Measurements from ENCODE around the gene ECT2. TPM values are rescaled to one million over a fixed set of nuclear protein-coding genes. Genes with fewer than 3 reads are reported as not detected.

ECT2 gene
- total and polyA plus RNA-seq, 9 donors = 1.5 to 11.7 (median 2.2) TPM

- no peak overlapping the region for H3K27ac ChIP-seq
- H3K4me1 ChIP-seq (ENCODE audit: insufficient read depth) = no peaks in the 10 kb centered on the region
- DNase-seq = no peak
- no peaks in the 10 kb centered on the region for H3K9me3 ChIP-seq
- 97 to 99% (median 97%) methylated on average over 2 of the region's 2 CpGs for WGBS, 3 donors
- H3K27me3 ChIP-seq = no peaks in the 10 kb centered on the region
- TF ChIP-seq POLR2A (IDR thresholded peaks at IDR 0.05) = no peak
- no peak for TF ChIP-seq CTCF (IDR thresholded peaks at IDR 0.05)
- TF ChIP-seq EP300 (IDR thresholded peaks at IDR 0.05) = no peak
- H3K4me3 ChIP-seq = no peak overlapping the region
- intact Hi-C loops (cut with DNase I) = no loop called here
- H3K36me3 ChIP-seq = no peaks in the 10 kb centered on the region
These were observed 21.1 kb downstream of the ECT2 start for GRCh38 chr3:172771672-172772071.

GRCh38 chr3:172776049-172776717 is 25.7 kb downstream of the ECT2 start:
- no peaks in the 10 kb centered on the region for H3K27me3 ChIP-seq
- no peaks in the 10 kb centered on the region for H3K4me1 ChIP-seq (ENCODE audit: insufficient read depth)
- intact Hi-C loops (cut with DNase I) = no loop called here
- H3K4me3 ChIP-seq = no peak overlapping the region
- H3K27ac ChIP-seq = no peak overlapping the region
- no peak for DNase-seq
- 93 to 94% (median 93%) methylated on average over 5 of the region's 5 CpGs for WGBS, 3 donors
- H3K36me3 ChIP-seq = no peaks in the 10 kb centered on the region
- no peaks in the 10 kb centered on the region for H3K9me3 ChIP-seq
- no peak for TF ChIP-seq CTCF (IDR thresholded peaks at IDR 0.05)
- TF ChIP-seq EP300 (IDR thresholded peaks at IDR 0.05) = no peak
- TF ChIP-seq POLR2A (IDR thresholded peaks at IDR 0.05) = no peak

GRCh38 chr3:172777901-172778300 is 27.4 kb downstream of the ECT2 start:
- Histone ChIP-seq H3K9me3 (no peaks in the 10 kb centered on the region), H3K36me3 (no peaks in the 10 kb centered on the region), H3K4me1 (ENCODE audit: insufficient read depth) (no peaks in the 10 kb centered on the region), H3K4me3 (no peak overlapping the region), H3K27ac (no peak overlapping the region), H3K27me3 (no peaks in the 10 kb centered on the region)
- no peak for DNase-seq
- 76 to 86% (median 83%) methylated on average over 3 of the region's 3 CpGs for WGBS, 3 donors
- intact Hi-C loops (cut with DNase I) = no loop called here
- TF ChIP-seq CTCF (IDR thresholded peaks at IDR 0.05) = no peak
- no peak for TF ChIP-seq EP300 (IDR thresholded peaks at IDR 0.05)
- TF ChIP-seq POLR2A (IDR thresholded peaks at IDR 0.05) = no peak

- WGBS, 3 donors = 97 to 98% (median 97%) methylated on average over 2 of the region's 2 CpGs
- H3K27ac ChIP-seq = no peak overlapping the region
- no peaks in the 10 kb centered on the region for H3K27me3 ChIP-seq
- no peaks in the 10 kb centered on the region for H3K4me1 ChIP-seq (ENCODE audit: insufficient read depth)
- intact Hi-C loops (cut with DNase I) = no loop called here
- H3K4me3 ChIP-seq = no peak overlapping the region
- no peaks in the 10 kb centered on the region for H3K36me3 ChIP-seq
- H3K9me3 ChIP-seq = no peaks in the 10 kb centered on the region
- DNase-seq = no peak
- TF ChIP-seq EP300 (IDR thresholded peaks at IDR 0.05) = no peak
- no peak for TF ChIP-seq POLR2A (IDR thresholded peaks at IDR 0.05)
- TF ChIP-seq CTCF (IDR thresholded peaks at IDR 0.05) = no peak
These were observed 31.7 kb downstream of the ECT2 start for GRCh38 chr3:172782235-172782634.

Measured in ovary (tissue), 9 donors.